ENCODE data around the gene ZNF474.

Gene ZNF474

GRCh38 chr5:122200865-122201264 lies 71.5 kb downstream of the ZNF474 start:
- no peak for DNase-seq (ENCODE audit: low spot score)
- in situ Hi-C loops (cut with MboI; ENCODE audit: low sequenced_read_pairs, unreplicated experiment) = no loop called here
- no peak for TF ChIP-seq CTCF (IDR thresholded peaks at IDR 0.05; ENCODE audit: borderline replicate concordance, control extremely low read depth, extremely low read depth, insufficient read depth, missing control alignments)

DNA sequence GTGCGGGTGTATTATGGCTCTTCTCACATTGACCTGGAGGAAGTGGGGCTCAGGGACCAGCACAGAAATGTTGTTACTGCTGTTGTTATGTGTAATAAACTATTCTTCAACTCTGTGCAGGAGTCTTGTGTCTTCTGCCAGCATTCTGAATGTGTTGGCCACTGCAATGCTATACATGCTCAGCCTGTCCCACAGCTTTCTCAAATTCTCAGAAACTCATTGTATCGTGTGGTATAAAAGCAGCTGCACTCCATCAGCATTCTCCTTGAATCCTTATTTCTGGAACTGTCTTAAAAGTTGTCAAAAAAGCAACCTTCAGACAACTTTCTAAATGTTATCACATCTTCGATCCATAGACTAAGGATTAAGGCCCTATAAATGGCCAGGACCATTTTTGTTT lies 72.0 kb downstream of the ZNF474 start:
- no peak for TF ChIP-seq CTCF (IDR thresholded peaks at IDR 0.05; ENCODE audit: borderline replicate concordance, control extremely low read depth, extremely low read depth, insufficient read depth, missing control alignments)
- in situ Hi-C loops (cut with MboI; ENCODE audit: low sequenced_read_pairs, unreplicated experiment) = no loop called here

GRCh38 chr5:122202952-122203351 lies 73.6 kb downstream of the ZNF474 start:
- DNase-seq (ENCODE audit: low spot score) = no peak
- TF ChIP-seq CTCF (IDR thresholded peaks at IDR 0.05; ENCODE audit: borderline replicate concordance, control extremely low read depth, extremely low read depth, insufficient read depth, missing control alignments) = no peak
- in situ Hi-C loops (cut with MboI; ENCODE audit: low sequenced_read_pairs, unreplicated experiment) = no loop called here

More for the DNA sequence above, 72.0 kb downstream of the ZNF474 start:
- DNase-seq (ENCODE audit: low spot score) = no peak

Data from GM13976 (cell line).